ENCODE results near the gene TUSC2. TPM values are rescaled to one million over a fixed set of nuclear protein-coding genes. Genes with fewer than 3 reads are reported as not detected.

TUSC2 gene
- total RNA-seq, 3 donors from 2014 or later (not counting 1 experiment from before 2014, with no cell fraction given): 18.4 to 23.4 (median 21.3) TPM

GRCh38 chr3:50351323-50351697, 23.3 kb upstream of the TUSC2 start:
- H3K4me3 ChIP-seq (ENCODE audit: low read length): peak overlapping the region; percentile 86
- H3K4me1 ChIP-seq (ENCODE audit: control insufficient read depth, insufficient read depth, low read length): peaks cover 64% of the 10 kb centered on the region
- Mint-ChIP-seq H3K4me3 (peak overlapping the region; percentile 96), H3K27me3 (ENCODE audit: low read depth in 2 of 2) (no peaks in the 10 kb centered on the region), H3K36me3 (no peaks in the 10 kb centered on the region), H3K4me1 (peaks cover 32 to 67% of the 10 kb centered on the region in 2 donors), H3K27ac (peak overlapping the region; percentile 96 to 98), H3K9me3 (no peaks in the 10 kb centered on the region)
- peaks cover 64% of the 10 kb centered on the region for H3K36me3 ChIP-seq (ENCODE audit: control insufficient read depth, insufficient read depth, low read length)
- no peaks in the 10 kb centered on the region for H3K27me3 ChIP-seq (ENCODE audit: control insufficient read depth, insufficient read depth, low read length)
- WGBS (ENCODE audit: insufficient coverage): 75% methylated on average over 11 of the region's 11 CpGs
- intact Hi-C loops (cut with micrococcal nuclease): loop anchor here (1.0 to 10.0 kb wide), 2 partner anchors 8 to 1033 kb away; partner anchors contain the start of genes MANF and TMEM115
- no peaks in the 10 kb centered on the region for H3K9me3 ChIP-seq (ENCODE audit: control insufficient read depth, insufficient read depth, low read length)
- TF ChIP-seq, protein P1, sequence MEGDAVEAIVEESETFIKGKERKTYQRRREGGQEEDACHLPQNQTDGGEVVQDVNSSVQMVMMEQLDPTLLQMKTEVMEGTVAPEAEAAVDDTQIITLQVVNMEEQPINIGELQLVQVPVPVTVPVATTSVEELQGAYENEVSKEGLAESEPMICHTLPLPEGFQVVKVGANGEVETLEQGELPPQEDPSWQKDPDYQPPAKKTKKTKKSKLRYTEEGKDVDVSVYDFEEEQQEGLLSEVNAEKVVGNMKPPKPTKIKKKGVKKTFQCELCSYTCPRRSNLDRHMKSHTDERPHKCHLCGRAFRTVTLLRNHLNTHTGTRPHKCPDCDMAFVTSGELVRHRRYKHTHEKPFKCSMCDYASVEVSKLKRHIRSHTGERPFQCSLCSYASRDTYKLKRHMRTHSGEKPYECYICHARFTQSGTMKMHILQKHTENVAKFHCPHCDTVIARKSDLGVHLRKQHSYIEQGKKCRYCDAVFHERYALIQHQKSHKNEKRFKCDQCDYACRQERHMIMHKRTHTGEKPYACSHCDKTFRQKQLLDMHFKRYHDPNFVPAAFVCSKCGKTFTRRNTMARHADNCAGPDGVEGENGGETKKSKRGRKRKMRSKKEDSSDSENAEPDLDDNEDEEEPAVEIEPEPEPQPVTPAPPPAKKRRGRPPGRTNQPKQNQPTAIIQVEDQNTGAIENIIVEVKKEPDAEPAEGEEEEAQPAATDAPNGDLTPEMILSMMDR (IDR thresholded peaks at IDR 0.05): no peak
- no peak for DNase-seq
- no peak for ATAC-seq
- peak overlapping the region; percentile 90 for H3K27ac ChIP-seq (ENCODE audit: low read length)

DNA sequence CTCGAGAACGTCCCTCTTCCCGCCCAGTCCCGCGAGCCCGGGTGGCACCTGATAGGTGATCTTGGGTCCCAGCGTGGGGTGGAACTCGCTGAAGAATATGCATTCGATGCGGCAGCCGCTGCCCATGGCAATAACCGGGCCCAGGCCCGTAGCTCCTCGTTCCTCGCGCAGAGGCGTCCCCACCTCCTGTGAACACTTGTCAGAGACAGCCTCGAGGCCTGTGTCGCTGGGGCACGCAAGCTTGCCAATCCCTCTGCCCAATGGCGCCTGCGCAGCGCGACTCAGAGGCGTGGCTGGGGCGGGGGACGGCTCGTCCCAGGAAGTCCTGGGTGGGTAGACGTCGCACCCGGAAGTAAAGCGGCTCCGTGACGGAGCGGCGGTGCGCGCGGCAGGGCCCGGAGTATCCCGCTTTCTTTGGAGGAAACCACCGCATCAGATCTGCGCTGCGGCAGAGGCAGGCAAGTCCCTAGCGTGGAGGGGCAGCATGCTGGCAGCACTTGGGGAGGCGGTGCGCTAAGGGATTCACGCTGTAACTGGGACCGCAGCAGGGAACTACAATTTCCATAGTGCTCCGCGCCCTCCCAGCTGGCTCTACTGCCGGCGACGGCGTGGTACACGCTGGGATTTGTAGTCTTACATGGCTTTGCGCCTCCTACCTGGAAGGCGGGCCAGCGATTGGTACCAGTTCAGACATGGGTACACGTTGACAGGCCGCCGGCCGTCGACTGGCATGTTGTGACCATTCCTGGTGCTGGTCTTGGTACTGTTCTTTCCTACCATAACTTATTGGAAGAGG, 22.7 kb upstream of the TUSC2 start, which contains the start of the genes CYB561D2 and NPRL2:
Gene CYB561D2, plus strand, starts transcription at position 336 of the 796 bp plus-strand sequence. CDS start 572 bp downstream, outside the sequence.
Gene NPRL2, minus strand, starts transcription at position 249 of the 796 bp plus-strand sequence. Its CDS starts 123 bp downstream, at position 126.
- Histone ChIP-seq H3K27ac (ENCODE audit: low read length) (peak within 1 kb of the TSS; percentile 90), H3K27me3 (ENCODE audit: control insufficient read depth, insufficient read depth, low read length) (no peaks in the 10 kb centered on the region), H3K9me3 (ENCODE audit: control insufficient read depth, insufficient read depth, low read length) (no peaks in the 10 kb centered on the region), H3K4me1 (ENCODE audit: control insufficient read depth, insufficient read depth, low read length) (peaks cover 64% of the 10 kb centered on the region), H3K4me3 (ENCODE audit: low read length) (peak within 1 kb of the TSS; percentile 86), H3K36me3 (ENCODE audit: control insufficient read depth, insufficient read depth, low read length) (peaks cover 58% of the 10 kb centered on the region)
- H3K27ac Mint-ChIP-seq: peak within 1 kb of the TSS; percentile 96 to 98
- no peaks in the 10 kb centered on the region for H3K9me3 Mint-ChIP-seq
- peak within 1 kb of the TSS; percentile 96 for H3K4me3 Mint-ChIP-seq
- no peaks in the 10 kb centered on the region for H3K27me3 Mint-ChIP-seq (ENCODE audit: low read depth in 2 of 2)
- under 1% methylated on average over 64 of the region's 64 CpGs for WGBS (ENCODE audit: insufficient coverage)
- DNase-seq: peak; percentile 97 to 99
- TF ChIP-seq, protein P1 (IDR thresholded peaks at IDR 0.05): no peak
- no peaks in the 10 kb centered on the region for H3K36me3 Mint-ChIP-seq
- H3K4me1 Mint-ChIP-seq: peaks cover 36 to 68% of the 10 kb centered on the region in 2 donors
- peak; percentile 87 to 95 (median 88) for ATAC-seq
- intact Hi-C loops (cut with micrococcal nuclease): loop anchor here (1.0 to 10.0 kb wide), 3 partner anchors 9 to 1034 kb away; partner anchors contain the start of genes MANF and TMEM115

GRCh38 chr3:50350213-50350526, 22.1 kb upstream of the TUSC2 start:
- peak overlapping the region; percentile 86 for H3K4me3 ChIP-seq (ENCODE audit: low read length)
- H3K27me3 Mint-ChIP-seq (ENCODE audit: low read depth in 2 of 2): no peaks in the 10 kb centered on the region
- 13% methylated on average over 7 of the region's 7 CpGs for WGBS (ENCODE audit: insufficient coverage)

More at GRCh38 chr3:50350213-50350526, 22.1 kb upstream of the TUSC2 start:
- Mint-ChIP-seq H3K9me3 (no peaks in the 10 kb centered on the region), H3K36me3 (no peaks in the 10 kb centered on the region), H3K27ac (peak overlapping the region; percentile 96 to 98), H3K4me3 (peak overlapping the region; percentile 96), H3K4me1 (peaks cover 38 to 67% of the 10 kb centered on the region in 2 donors)
- peak overlapping the region; percentile 90 for H3K27ac ChIP-seq (ENCODE audit: low read length)
- no peaks in the 10 kb centered on the region for H3K27me3 ChIP-seq (ENCODE audit: control insufficient read depth, insufficient read depth, low read length)
- DNase-seq (no peak), ATAC-seq (no peak)
- H3K4me1 ChIP-seq (ENCODE audit: control insufficient read depth, insufficient read depth, low read length): peaks cover 65% of the 10 kb centered on the region
- intact Hi-C loops (cut with micrococcal nuclease): loop anchor here (1.0 to 10.0 kb wide), 2 partner anchors 78 to 1035 kb away; partner anchors contain the start of gene MANF
- TF ChIP-seq, protein P1 (IDR thresholded peaks at IDR 0.05): no peak
- peaks cover 53% of the 10 kb centered on the region for H3K36me3 ChIP-seq (ENCODE audit: control insufficient read depth, insufficient read depth, low read length)
- no peaks in the 10 kb centered on the region for H3K9me3 ChIP-seq (ENCODE audit: control insufficient read depth, insufficient read depth, low read length)

Measured in natural killer cell (primary cell).